GM21381 (cell line): ENCODE measurements around the gene CIITA.

ENCODE experiments used
- ATAC-seq: cut with Tn5 transposase; IDR thresholded peaks from one replicate; pipeline ENCODE4 v1.9.1; 2021; ENCODE audit warnings: mild to moderate bottlenecking, moderate library complexity; ENCODE audit not compliant: unreplicated experiment

Gene CIITA

DNA sequence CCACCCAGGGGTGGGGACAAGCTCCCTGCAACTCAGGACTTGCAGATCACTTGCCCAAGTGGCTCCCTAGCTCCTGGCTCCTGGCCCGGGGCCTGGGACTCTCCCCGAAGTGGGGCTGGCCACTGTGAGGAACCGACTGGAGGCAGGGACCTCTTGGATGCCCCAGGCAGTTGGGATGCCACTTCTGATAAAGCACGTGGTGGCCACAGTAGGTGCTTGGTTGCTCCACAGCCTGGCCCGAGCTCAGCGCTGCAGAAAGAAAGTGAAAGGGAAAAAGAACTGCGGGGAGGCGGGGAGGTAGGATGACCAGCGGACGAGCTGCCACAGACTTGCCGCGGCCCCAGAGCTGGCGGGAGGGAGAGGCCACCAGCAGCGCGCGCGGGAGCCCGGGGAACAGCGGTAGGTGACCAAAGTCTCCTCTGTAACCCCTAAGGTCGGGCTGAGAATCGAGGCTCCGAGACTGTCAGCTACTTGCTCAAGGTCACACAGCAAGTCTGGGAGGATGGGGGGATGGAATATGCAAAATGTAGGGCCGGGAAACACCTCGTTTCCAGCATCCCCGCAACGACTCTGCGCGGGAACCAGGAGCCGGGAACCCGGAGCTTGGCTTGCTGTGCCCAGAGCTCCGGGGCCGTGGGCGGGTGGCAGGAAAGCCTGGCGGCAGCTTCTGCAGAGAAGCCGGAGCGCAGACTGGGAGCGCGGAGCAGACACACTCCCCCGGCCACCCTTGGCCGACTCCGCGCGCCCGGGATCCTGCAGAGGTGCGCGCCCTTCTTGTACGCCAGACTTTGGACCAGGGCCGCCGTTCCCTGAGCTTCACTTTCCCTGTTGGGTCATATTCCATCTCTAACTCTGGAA is 1.9 kb downstream of the CIITA start:
- ATAC-seq, result peak; percentile 22

DNA sequence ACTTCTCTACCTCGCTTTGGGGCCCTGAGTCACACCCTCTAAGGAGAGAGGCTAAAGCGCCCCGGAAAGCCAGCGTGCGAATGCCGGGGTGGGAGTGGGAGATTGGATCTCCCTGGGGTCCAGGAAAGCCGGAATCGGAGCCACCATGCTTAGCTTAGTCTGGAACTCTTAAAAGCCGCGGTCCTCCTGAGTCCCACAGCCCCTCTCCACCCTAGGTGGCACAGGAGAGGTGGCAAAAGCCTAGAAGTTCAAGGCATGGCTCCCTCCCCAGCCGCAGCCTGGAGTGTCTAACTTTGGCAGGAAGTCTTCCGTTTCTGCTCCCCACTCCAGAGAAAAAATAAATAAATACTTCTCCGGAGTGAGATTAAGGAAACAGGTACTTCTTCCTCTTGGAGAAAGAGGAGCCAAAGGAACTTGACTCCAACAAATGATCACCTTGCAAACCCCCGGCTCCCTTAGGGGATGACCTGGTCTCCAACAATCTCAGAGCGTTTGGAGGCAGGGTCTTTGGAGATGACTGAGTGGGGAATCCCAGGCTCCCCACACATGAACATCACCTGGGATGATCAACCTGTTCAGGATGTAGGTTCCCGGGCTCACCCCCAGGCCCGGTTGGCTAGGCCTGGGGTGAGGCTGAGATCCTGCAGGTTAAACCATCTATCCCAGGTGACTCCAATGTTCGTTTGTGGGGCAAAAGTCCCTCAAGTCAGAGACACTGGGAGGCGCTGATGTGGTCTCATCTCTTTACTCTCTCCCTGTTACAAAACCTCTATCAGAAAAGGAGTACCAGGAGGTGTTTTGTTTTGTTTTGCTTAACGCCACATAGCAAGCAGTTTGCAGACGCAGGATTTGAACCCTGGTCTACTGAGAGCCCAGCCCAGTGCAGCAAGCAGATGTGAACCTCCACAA is 2.9 kb downstream of the CIITA start:
- ATAC-seq, result no peak

DNA sequence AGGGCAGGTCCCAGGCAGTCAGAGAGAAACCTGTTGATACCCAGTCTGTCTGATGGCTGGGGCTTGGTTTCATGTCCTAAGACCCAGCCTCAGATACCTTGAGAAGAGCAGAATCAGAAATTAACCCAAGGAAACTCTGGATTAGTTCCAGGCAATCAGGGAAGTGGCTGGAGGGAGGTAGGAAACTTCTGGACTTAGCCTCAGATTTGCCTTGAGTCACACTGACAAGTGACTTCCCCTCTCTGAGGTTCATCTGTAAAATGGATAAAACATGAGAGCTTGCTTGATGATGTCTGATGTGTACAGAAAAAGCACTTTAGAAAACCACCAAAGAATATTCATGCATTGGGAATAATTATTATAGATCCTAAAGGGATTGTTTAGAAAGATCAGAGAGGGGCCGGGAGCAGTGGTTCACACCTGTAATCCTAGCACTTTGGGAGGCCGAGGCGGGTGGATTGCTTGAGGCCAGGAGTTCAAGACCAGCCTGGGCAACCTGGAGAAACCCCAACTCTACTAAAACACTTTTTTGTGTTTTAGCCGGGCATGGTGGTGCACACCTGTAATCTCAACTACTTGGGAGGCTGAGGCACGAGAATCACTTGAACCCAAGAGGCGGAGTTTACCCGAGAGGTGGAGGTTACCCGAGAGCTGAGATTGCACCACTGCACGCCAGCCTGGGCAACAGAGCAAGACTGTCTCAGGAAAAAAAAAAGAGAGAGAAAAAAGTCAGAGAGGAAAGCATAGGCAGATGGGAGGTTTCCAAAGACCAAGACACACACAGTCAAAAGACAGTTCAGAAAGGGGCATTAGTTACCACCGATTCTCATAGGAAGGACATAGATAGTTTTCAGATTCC is 3.8 kb downstream of the CIITA start:
- no peak for ATAC-seq

DNA sequence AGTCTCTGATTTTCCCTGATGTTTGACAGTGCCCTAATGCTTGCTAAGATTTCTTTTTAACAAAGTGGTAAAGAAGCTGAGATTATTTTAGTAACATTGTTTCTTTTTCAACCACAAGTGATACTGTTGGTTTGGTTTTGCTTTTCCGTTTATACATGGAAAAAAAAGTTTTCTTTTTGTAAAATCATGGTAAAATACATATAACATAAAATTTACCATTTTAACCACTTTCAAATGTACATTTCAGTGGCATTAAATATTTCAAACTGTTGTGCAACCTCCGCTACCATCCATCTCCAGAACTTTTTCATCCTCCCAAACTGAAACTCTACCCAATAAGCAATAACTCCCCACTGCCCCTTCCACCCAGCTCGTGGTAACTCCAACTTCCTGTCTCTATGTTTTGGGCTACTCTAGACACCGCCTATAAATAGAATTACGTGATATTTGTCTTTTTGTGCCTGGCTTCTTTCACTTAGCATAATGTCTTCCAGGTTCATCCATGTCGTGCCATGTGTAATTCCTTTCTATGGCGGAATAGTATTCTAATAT is 4.6 kb downstream of the CIITA start:
- no peak for ATAC-seq

DNA sequence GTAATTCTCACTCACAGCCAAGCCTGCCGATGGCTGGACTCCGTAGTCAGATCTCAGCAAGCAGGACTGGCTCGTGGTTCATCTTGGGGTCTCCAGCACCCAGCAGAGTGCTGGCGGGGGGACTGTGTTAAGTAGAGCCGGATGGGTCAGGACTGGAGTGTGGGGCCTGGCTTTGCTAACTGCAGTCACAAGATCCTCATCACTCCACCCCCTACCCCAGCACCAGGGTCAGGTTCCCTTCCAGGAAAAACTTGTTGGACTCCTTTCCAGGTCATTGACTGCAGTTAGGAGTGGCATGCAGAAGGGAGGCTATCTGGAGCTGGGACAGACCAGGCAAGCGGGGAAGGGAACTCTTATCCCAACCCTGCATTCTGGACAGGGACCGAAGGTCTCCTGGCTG is 6.0 kb downstream of the CIITA start:
- ATAC-seq, result no peak

DNA sequence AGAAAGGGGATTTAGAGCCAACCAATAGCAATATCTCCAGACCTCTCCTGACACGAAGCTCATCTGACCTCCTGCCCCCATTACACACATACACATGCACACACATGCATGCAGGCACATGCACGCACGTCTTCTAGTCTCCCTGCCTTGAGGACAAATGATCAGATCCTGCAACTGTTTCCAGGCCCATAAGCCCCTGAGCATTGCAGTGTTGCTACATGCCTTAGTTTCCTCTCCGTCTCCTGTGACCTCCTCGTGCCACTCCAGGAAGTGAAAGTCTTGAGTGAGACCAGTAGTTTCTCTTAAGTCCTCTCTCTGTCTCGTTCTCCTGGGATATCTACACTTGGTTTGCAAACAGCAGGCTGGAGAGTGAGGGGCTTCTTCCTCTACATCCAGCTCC is 8.2 kb downstream of the CIITA start:
- ATAC-seq, result no peak

DNA sequence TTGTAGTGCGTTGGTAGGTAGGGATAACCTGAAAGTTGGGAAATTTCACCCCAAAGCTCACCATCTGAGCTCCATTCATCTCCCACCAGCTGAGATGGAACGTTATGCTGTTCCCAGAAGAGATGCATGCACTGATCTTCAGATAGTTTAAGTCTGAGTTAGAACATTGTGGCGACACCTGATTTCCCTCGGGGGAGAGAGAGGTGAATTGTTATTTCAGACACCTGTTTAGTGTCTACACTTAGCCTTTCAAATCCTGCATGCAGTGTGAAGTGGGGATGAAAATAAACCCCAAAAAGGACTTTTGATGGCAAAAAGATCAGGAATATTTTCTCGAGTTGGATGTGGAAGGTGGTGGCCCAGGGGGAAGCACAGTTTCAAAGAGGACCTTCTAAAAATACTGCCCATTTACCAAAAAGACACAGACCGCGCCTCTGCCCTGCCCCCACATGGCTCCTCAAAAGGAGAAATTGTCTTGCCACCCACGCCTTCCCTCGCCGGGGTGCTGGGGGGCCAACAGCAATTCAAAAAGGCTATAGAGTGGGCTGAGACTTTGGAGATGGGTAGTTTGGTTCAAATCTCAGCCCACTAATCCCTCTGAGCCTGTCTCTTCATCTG is 11.4 kb downstream of the CIITA start:
- no peak for ATAC-seq

DNA sequence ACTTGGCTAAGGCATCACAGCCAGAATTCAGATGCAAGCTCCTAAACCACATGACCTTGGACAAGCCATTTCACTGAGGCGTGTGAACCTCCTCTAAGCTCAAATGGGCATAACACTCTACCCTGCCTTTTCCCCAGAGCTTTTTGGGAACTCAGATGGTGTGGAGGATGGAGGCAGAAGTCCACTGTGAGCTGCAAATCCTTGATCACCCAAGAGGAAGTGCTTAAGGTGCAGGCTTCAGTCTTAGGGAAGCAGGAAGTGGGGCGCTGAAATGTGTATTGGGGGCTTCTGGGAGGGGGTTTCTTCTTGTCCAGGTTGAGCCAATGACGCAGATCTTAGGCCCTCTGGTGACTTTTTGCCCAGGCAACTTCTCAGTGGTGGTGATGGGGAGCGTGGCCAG is 12.9 kb downstream of the CIITA start:
- no peak for ATAC-seq

DNA sequence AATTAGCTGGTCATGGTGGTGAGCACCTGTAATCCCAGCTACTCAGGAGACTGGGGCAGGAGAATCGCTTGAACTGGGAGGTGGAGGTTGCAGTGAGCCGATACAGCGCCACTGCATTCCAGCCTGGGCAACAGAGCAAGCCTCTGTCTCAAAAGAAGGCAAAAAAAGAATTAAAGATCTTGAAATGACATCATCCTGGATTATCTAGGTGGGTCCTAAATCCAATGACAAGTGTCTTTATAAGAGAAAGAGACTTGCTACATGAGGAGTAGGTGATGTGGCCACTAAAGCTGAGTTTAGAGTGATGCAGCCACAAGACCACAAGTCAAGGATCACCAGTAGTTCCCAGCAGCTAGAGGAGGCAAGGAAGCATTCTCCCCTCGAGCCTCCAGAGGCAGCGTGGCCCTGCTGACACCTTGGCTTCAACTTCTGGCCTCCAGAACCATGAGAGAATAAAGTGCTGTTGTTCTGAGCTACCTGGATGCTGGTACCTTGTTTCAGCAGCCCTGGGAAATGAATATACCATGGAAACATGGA is 15.8 kb downstream of the CIITA start:
- ATAC-seq, result no peak

DNA sequence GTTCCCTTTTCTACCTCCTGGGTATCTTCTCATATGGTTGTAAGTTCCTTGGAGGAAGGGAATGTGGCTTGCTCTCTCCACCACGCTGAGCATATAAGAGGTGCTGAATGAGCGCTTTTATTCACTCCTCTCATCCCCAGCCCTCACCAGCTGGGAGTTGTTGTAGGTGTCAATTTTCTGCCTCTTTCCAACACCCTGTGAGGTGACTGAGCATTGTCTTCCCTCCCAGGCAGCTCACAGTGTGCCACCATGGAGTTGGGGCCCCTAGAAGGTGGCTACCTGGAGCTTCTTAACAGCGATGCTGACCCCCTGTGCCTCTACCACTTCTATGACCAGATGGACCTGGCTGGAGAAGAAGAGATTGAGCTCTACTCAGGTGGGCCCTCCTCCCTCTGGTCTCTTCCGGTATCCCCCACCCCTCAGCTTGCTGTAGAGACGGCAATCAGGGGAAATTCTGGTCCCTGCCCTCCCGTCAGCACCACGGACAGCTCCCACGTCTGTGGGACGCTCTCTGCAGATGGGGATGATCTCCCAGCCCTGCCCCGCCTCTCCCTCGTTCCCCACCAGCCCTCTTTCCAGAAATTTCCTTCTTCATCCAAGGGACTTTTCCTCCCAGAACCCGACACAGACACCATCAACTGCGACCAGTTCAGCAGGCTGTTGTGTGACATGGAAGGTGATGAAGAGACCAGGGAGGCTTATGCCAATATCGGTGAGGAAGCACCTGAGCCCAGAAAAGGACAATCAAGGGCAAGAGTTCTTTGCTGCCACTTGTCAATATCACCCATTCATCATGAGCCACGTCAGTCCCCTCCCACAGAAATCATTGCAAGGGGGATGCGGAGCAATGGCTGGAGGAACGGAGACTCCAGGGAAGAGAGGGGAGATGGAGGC is 18.3 kb downstream of the CIITA start:
- ATAC-seq, result no peak

DNA sequence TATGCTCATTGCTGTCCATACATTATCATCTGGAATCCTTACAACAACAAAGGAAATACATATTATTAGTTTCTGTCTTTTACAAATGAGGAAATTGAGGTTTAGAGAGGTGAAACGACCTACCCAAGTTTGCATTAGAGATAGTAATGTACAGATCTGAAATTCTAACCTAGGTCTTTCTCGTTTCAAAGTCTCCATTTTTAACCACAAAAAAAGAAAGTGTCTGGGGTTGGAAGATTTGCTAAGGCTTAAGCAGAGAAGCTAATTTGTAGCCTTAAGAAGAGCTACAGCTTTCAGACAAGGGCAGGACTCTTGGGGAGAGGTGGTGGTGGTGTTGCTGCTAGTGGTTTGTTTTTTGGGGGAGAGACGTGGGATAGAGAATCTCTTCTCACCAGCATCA is 19.2 kb downstream of the CIITA start:
- no peak for ATAC-seq

DNA sequence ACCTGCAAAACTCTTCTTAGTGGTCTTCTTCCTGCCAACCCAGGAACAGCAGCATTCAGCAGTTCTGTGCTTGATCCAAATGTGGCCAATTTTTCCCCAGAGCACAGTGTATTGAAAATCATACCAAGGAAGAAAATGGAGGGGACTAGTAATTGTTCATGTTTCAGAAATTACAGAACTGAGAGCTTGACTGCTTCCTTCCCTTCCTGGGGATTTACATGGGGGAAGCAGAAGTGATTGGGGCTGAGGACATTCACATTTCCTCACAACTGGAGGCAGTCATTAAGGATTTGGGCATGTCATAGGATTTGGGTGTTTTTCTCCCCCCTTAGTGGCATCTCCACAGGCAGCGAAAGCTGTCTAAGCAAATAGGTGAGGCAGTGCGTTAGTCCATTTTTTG is 19.7 kb downstream of the CIITA start:
- no peak for ATAC-seq

DNA sequence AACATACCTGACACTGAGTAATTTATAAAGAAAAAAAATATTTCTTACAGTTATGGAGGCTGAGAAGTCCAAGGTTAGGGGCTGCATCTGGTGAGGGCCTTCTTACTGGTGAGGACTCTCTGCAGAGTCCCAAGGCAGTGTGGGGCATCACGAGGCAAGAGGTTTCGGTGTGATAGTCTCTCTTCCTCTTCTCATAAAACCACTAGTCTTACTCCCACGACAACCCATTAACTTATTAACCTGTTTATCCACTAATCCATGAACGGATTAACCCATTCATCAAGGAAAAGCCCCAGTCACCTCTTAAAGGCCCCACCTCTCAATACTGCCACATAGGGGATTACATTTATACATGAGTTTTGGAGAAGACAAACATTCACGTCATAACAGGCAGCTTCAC is 20.1 kb downstream of the CIITA start:
- ATAC-seq, result peak; percentile 50

DNA sequence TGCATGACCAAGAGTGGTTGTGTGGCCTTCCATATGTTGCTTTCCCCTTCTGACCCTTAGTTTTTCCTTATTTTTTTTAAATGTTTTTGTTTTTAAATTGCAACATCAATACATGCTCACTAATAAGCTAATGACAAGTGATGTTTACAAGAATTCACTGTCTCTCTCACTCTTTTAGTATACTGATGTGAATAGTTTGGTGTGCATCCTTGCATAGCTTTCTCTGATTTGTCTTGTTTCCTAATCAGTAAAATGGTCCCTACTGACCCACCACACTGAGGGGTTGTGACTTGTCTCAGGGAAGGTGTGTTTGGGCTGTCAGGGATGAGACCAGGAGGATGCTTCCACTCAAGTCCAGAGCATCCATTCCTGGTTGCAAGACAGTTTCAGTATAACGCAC is 26.0 kb downstream of the CIITA start:
- ATAC-seq, result no peak

DNA sequence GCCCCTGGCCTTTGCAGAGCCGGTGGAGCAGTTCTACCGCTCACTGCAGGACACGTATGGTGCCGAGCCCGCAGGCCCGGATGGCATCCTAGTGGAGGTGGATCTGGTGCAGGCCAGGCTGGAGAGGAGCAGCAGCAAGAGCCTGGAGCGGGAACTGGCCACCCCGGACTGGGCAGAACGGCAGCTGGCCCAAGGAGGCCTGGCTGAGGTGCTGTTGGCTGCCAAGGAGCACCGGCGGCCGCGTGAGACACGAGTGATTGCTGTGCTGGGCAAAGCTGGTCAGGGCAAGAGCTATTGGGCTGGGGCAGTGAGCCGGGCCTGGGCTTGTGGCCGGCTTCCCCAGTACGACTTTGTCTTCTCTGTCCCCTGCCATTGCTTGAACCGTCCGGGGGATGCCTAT is 29.5 kb downstream of the CIITA start:
- no peak for ATAC-seq

DNA sequence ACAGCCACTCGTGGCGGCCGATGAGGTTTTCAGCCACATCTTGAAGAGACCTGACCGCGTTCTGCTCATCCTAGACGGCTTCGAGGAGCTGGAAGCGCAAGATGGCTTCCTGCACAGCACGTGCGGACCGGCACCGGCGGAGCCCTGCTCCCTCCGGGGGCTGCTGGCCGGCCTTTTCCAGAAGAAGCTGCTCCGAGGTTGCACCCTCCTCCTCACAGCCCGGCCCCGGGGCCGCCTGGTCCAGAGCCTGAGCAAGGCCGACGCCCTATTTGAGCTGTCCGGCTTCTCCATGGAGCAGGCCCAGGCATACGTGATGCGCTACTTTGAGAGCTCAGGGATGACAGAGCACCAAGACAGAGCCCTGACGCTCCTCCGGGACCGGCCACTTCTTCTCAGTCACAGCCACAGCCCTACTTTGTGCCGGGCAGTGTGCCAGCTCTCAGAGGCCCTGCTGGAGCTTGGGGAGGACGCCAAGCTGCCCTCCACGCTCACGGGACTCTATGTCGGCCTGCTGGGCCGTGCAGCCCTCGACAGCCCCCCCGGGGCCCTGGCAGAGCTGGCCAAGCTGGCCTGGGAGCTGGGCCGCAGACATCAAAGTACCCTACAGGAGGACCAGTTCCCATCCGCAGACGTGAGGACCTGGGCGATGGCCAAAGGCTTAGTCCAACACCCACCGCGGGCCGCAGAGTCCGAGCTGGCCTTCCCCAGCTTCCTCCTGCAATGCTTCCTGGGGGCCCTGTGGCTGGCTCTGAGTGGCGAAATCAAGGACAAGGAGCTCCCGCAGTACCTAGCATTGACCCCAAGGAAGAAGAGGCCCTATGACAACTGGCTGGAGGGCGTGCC is 30.1 kb downstream of the CIITA start:
- no peak for ATAC-seq

DNA sequence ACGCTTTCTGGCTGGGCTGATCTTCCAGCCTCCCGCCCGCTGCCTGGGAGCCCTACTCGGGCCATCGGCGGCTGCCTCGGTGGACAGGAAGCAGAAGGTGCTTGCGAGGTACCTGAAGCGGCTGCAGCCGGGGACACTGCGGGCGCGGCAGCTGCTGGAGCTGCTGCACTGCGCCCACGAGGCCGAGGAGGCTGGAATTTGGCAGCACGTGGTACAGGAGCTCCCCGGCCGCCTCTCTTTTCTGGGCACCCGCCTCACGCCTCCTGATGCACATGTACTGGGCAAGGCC is 30.7 kb downstream of the CIITA start:
- ATAC-seq, result no peak

DNA sequence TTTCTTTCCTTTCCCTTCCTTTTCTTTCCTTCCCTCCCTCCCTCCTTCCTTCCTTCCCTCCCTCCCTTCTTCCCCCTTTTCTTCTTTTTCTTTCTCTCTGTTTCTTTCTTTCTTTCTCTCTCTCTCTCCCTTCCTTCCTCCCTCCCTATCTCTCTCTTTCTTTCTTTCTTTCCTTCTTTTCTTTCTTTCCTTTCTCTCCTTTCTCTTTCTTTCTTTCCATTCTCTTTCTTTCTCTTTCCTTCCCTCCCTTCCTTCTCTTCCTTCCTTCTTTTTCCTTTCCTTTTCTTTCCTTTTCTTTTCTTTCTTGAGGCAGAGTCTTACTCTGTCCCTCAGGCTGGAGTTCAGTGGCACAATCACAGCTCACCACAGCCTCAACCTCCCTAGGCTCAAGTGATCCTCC is 34.3 kb downstream of the CIITA start:
- ATAC-seq, result no peak
